ENCODE results near the gene ARMC9. TPM values are rescaled to one million over a fixed set of nuclear protein-coding genes. Genes with fewer than 3 reads are reported as not detected.

ARMC9 gene
- total and polyA plus RNA-seq, 2 of the 13 experiments (the other 11 are each of a cell fraction or from before 2014, with no cell fraction given), result 9.1 to 12.8 TPM

DNA sequence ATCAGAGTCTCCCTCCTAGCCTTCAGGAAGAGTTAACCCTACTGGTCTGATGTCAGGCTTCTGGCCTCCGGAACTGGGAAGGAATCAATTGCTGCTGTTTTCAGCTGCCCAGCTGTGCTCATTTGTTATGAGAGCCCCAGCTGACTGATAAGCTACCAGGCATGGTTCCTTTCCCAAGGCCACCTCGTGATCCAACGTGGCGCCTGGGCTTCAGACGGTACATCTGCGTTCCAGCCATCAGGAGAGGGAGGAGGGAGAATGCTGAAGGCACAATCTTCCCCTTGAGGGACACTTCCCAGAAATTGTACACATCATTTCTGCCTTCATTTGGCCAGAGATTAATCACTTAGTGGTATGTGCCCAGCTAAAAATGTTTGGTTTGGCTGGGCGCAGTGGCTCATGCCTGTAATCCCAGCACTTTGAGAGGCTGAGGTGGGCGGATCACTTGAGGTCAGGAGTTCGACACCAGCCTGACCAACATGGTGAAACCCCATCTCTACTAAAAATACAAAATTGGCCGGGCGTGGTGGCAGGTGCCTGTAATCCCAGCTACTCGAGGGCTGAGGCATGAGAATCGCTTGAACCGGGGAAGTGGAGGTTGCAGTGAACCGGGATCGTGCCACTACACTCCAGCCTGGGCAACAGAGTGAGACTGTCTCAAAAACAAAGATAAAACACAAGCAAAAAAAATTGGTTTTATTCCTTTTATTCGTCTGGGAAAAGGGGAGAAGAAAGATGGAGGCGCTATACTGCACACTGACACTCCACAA is 10.5 kb upstream of the ARMC9 start (continued):
- TF ChIP-seq, protein P1, sequence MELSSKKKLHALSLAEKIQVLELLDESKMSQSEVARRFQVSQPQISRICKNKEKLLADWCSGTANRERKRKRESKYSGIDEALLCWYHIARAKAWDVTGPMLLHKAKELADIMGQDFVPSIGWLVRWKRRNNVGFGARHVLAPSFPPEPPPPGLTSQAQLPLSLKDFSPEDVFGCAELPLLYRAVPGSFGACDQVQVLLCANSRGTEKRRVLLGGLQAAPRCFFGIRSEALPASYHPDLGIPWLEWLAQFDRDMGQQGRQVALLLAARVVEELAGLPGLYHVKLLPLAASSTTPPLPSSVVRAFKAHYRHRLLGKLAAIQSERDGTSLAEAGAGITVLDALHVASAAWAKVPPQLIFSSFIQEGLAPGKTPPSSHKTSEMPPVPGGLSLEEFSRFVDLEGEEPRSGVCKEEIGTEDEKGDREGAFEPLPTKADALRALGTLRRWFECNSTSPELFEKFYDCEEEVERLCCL (CRISPR knock-in tag; IDR thresholded peaks at IDR 0.05; ENCODE audit: borderline replicate concordance), result no peak
- no peak for TF ChIP-seq RBFOX2 (IDR thresholded peaks at IDR 0.05; ENCODE audit: low read depth, low read length)
- TF ChIP-seq MIER2 (CRISPR knock-in tag; IDR thresholded peaks at IDR 0.05), result peak; percentile 47; the same call in 1 of the 2 replicates
- TF ChIP-seq XRCC5 (optimal IDR thresholded peaks at IDR 0.05; ENCODE audit: low read length), result no peak
- TF ChIP-seq ZNF792 (CRISPR knock-in tag; IDR thresholded peaks at IDR 0.05), result peak; percentile 81; the same call in 1 of the 2 replicates
- TF ChIP-seq, protein P2, sequence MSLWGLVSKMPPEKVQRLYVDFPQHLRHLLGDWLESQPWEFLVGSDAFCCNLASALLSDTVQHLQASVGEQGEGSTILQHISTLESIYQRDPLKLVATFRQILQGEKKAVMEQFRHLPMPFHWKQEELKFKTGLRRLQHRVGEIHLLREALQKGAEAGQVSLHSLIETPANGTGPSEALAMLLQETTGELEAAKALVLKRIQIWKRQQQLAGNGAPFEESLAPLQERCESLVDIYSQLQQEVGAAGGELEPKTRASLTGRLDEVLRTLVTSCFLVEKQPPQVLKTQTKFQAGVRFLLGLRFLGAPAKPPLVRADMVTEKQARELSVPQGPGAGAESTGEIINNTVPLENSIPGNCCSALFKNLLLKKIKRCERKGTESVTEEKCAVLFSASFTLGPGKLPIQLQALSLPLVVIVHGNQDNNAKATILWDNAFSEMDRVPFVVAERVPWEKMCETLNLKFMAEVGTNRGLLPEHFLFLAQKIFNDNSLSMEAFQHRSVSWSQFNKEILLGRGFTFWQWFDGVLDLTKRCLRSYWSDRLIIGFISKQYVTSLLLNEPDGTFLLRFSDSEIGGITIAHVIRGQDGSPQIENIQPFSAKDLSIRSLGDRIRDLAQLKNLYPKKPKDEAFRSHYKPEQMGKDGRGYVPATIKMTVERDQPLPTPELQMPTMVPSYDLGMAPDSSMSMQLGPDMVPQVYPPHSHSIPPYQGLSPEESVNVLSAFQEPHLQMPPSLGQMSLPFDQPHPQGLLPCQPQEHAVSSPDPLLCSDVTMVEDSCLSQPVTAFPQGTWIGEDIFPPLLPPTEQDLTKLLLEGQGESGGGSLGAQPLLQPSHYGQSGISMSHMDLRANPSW (CRISPR knock-in tag; IDR thresholded peaks at IDR 0.05; ENCODE audit: borderline replicate concordance), result no peak
- TF ChIP-seq, protein P3, sequence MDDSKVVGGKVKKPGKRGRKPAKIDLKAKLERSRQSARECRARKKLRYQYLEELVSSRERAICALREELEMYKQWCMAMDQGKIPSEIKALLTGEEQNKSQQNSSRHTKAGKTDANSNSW (CRISPR knock-in tag; IDR thresholded peaks at IDR 0.05; ENCODE audit: borderline replicate concordance), result no peak
- TF ChIP-seq SMAD9 (CRISPR knock-in tag; IDR thresholded peaks at IDR 0.05), result no peak; the same call in 1 of the 2 replicates
- no peak for TF ChIP-seq ZNF563 (CRISPR knock-in tag; IDR thresholded peaks at IDR 0.05)
- TF ChIP-seq PRPF4 (IDR thresholded peaks at IDR 0.05; ENCODE audit: low read depth, low read length, poor library complexity, severe bottlenecking), result no peak
- no peak for TF ChIP-seq AGO2 (optimal IDR thresholded peaks at IDR 0.05; ENCODE audit: low read depth, low read length)
- no peak for TF ChIP-seq GLMP (CRISPR knock-in tag; IDR thresholded peaks at IDR 0.05; ENCODE audit: borderline replicate concordance)
- no peak; the same call in 1 of the 2 replicates for TF ChIP-seq ZBED4 (CRISPR knock-in tag; IDR thresholded peaks at IDR 0.05; ENCODE audit: borderline replicate concordance)
- TF ChIP-seq ZNF572 (CRISPR knock-in tag; IDR thresholded peaks at IDR 0.05), result peak; percentile 75; the same call in 1 of the 2 replicates
- no peak; the same call in 1 of the 2 replicates for TF ChIP-seq TARDBP (CRISPR knock-in tag; IDR thresholded peaks at IDR 0.05)
- no peak for TF ChIP-seq BRF2 (CRISPR knock-in tag; IDR thresholded peaks at IDR 0.05)

Measured in HepG2 (cell line).